Measurements from ENCODE around the gene TNKS2.

DNA sequence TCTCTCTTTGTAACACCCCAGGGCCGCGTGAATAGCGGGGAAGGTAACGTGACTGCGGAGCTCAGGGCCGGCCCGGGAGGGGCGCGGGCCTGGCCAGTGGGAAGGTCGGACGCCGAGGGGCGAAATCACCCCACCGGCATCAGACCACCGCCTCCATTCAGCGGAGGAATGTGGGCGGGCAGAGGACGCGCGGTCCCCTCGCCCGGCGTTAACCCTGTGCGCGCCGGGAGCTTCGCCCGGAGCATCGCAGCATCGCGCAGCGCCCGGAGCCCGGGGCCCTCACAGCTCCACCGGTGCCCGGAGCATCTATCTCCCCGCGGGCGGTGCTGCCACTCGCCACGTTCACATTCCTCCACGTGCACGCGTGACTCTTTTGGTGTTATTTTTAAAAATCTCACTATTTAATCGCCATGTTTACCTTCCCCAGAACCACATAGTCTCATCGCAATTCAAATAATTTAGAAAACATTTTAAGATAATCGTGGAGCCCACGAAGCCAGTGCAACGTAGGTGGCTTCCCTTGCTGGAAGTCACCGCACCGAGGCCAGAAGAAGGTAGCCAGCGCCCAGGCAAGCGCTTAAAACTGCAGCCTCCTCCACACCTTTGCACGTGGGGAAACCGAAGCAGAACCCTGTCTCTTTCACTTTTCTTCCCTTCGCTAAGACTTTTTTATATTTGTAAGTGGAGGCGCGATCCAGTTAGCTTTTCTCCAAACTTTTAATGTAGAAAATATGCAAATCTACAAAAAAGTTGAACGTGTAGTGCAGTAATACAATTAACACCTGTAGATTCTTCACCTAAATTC, 89.2 kb downstream of the TNKS2 start:
- TF ChIP-seq, protein P1, sequence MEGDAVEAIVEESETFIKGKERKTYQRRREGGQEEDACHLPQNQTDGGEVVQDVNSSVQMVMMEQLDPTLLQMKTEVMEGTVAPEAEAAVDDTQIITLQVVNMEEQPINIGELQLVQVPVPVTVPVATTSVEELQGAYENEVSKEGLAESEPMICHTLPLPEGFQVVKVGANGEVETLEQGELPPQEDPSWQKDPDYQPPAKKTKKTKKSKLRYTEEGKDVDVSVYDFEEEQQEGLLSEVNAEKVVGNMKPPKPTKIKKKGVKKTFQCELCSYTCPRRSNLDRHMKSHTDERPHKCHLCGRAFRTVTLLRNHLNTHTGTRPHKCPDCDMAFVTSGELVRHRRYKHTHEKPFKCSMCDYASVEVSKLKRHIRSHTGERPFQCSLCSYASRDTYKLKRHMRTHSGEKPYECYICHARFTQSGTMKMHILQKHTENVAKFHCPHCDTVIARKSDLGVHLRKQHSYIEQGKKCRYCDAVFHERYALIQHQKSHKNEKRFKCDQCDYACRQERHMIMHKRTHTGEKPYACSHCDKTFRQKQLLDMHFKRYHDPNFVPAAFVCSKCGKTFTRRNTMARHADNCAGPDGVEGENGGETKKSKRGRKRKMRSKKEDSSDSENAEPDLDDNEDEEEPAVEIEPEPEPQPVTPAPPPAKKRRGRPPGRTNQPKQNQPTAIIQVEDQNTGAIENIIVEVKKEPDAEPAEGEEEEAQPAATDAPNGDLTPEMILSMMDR (IDR thresholded peaks at IDR 0.05) = no peak
- peak in 1 of 2 donors; percentile 42 for TF ChIP-seq POLR2AphosphoS5 (IDR thresholded peaks at IDR 0.05; ENCODE audit: insufficient read depth in 1 of 2, low read depth in 1 of 2)
